Measurements from ENCODE around the gene ANKMY1. TPM values are rescaled to one million over a fixed set of nuclear protein-coding genes. Genes with fewer than 3 reads are reported as not detected.

ANKMY1 gene
- total RNA-seq, 1 experiment from 2014 or later, result 6.0 TPM

- no peak for DNase-seq (ENCODE audit: low read depth)
Observed at GRCh38 chr2:240595381-240596079, 37.7 kb upstream of the ANKMY1 start.

GRCh38 chr2:240594511-240595380 lies 37.0 kb upstream of the ANKMY1 start:
- no peak for DNase-seq (ENCODE audit: low read depth)

- DNase-seq (ENCODE audit: low read depth), result no peak
Observed at GRCh38 chr2:240593703-240594451, 36.1 kb upstream of the ANKMY1 start.

GRCh38 chr2:240593026-240593702 lies 35.4 kb upstream of the ANKMY1 start:
- no peak for DNase-seq (ENCODE audit: low read depth)

GRCh38 chr2:240591784-240592183 lies 34.0 kb upstream of the ANKMY1 start:
- DNase-seq (ENCODE audit: low read depth), result no peak

- DNase-seq (ENCODE audit: low read depth), result peak; percentile 38
Observed at GRCh38 chr2:240591226-240591625, 33.4 kb upstream of the ANKMY1 start.

GRCh38 chr2:240590681-240591111 lies 32.9 kb upstream of the ANKMY1 start:
- DNase-seq (ENCODE audit: low read depth), result no peak

- DNase-seq (ENCODE audit: low read depth), result no peak
Observed at GRCh38 chr2:240589850-240590525, 32.2 kb upstream of the ANKMY1 start.

GRCh38 chr2:240589375-240589774 lies 31.6 kb upstream of the ANKMY1 start:
- no peak for DNase-seq (ENCODE audit: low read depth)

- DNase-seq (ENCODE audit: low read depth), result no peak
Observed at GRCh38 chr2:240588669-240589068, 30.9 kb upstream of the ANKMY1 start.

- DNase-seq (ENCODE audit: low read depth), result no peak
Observed at GRCh38 chr2:240588006-240588655, 30.3 kb upstream of the ANKMY1 start.

- no peak for DNase-seq (ENCODE audit: low read depth)
Observed at GRCh38 chr2:240586919-240587800, 29.4 kb upstream of the ANKMY1 start.

- DNase-seq (ENCODE audit: low read depth), result peak; percentile 93
Observed at GRCh38 chr2:240586198-240586918, 28.6 kb upstream of the ANKMY1 start, which contains the start of gene CAPN10. TSS of gene CAPN10 (plus strand) at chr2:240586734. CDS start at chr2:240586912, 178 bp downstream.

GRCh38 chr2:240585681-240586197 lies 28.0 kb upstream of the ANKMY1 start:
- DNase-seq (ENCODE audit: low read depth), result no peak

- DNase-seq (ENCODE audit: low read depth), result no peak
Observed at GRCh38 chr2:240585101-240585500, 27.3 kb upstream of the ANKMY1 start.

- peak; percentile 60 for DNase-seq (ENCODE audit: low read depth)
Observed at GRCh38 chr2:240584486-240585031, 26.8 kb upstream of the ANKMY1 start.

GRCh38 chr2:240583774-240584173 lies 26.0 kb upstream of the ANKMY1 start:
- no peak for DNase-seq (ENCODE audit: low read depth)

- no peak for DNase-seq (ENCODE audit: low read depth)
Observed at GRCh38 chr2:240582781-240583180, 25.0 kb upstream of the ANKMY1 start.
